ENCODE data around the gene NHS.

- TF ChIP-seq CTCF (IDR thresholded peaks at IDR 0.05) (no peak), POLR2A (IDR thresholded peaks at IDR 0.05) (no peak)
These were observed 331.7 kb downstream of the NHS start for GRCh38 chrX:17706676-17707075.
